ENCODE measurements around the gene KLHL36. TPM values are rescaled to one million over a fixed set of nuclear protein-coding genes. Genes with fewer than 3 reads are reported as not detected.

Gene KLHL36
- total RNA-seq, 1 experiment from 2014 or later, result 46.0 TPM

- Histone ChIP-seq H3K9me3 (ENCODE audit: control insufficient read depth, insufficient read depth, low read depth, low read length) (no peaks in the 10 kb centered on the region), H3K27ac (ENCODE audit: low read length) (no peak overlapping the region), H3K4me3 (ENCODE audit: low read depth in 2 of 2, low read length in 2 of 2) (no peak overlapping the region), H3K36me3 (ENCODE audit: control insufficient read depth, insufficient read depth, low read length) (no peaks in the 10 kb centered on the region), H3K27me3 (ENCODE audit: control insufficient read depth, insufficient read depth, low read length) (no peaks in the 10 kb centered on the region), H3K4me1 (ENCODE audit: control insufficient read depth, insufficient read depth, low read length) (peaks cover 3% of the 10 kb centered on the region; the same call in 1 of the 2 replicates)
- intact Hi-C loops (cut with micrococcal nuclease; ENCODE audit: unreplicated experiment) (no loop called here), in situ Hi-C loops (cut with HindIII; ENCODE audit: low pct_unique_long_range_greater_than_20kb, low sequenced_read_pairs) (no loop called here)
- TF ChIP-seq TCF7L2 (IDR thresholded peaks at IDR 0.05; ENCODE audit: low read depth, low read length) (no peak), CTCF (IDR thresholded peaks at IDR 0.05) (no peak), POLR2AphosphoS5 (IDR thresholded peaks at IDR 0.05; ENCODE audit: low read depth, low read length) (no peak), REST (IDR thresholded peaks at IDR 0.05; ENCODE audit: insufficient read depth in 1 of 2, low read depth in 2 of 2, low read length in 1 of 2) (no peak), SIN3A (IDR thresholded peaks at IDR 0.05; ENCODE audit: borderline replicate concordance, insufficient read depth, low read depth, low read length) (no peak)
- ATAC-seq, result no peak
- no TSS peak for BruUV-seq (replicated peaks)
- CTCF ChIA-PET, result no interaction called here
- POLR2A ChIA-PET, result no interaction called here
- DNase-seq (ENCODE audit: low read depth, low spot score), result no peak
Measured at GRCh38 chr16:84654998-84655397, 6.7 kb downstream of the KLHL36 start.

GRCh38 chr16:84656649-84657048 is 8.3 kb downstream of the KLHL36 start:
- no peaks in the 10 kb centered on the region for H3K4me1 ChIP-seq (ENCODE audit: control insufficient read depth, insufficient read depth, low read length)
- no peak overlapping the region for H3K27ac ChIP-seq (ENCODE audit: low read length)
- H3K27me3 ChIP-seq (ENCODE audit: control insufficient read depth, insufficient read depth, low read length), result no peaks in the 10 kb centered on the region
- H3K9me3 ChIP-seq (ENCODE audit: control insufficient read depth, insufficient read depth, low read depth, low read length), result no peaks in the 10 kb centered on the region
- no peaks in the 10 kb centered on the region for H3K36me3 ChIP-seq (ENCODE audit: control insufficient read depth, insufficient read depth, low read length)
- ChIA-PET POLR2A (no interaction called here), CTCF (no interaction called here)
- in situ Hi-C loops (cut with HindIII; ENCODE audit: low pct_unique_long_range_greater_than_20kb, low sequenced_read_pairs), result no loop called here
- no peak for TF ChIP-seq CTCF (IDR thresholded peaks at IDR 0.05)
- no peak for TF ChIP-seq TCF7L2 (IDR thresholded peaks at IDR 0.05; ENCODE audit: low read depth, low read length)
- TF ChIP-seq REST (IDR thresholded peaks at IDR 0.05; ENCODE audit: insufficient read depth in 1 of 2, low read depth in 2 of 2, low read length in 1 of 2), result no peak
- no peak for TF ChIP-seq POLR2AphosphoS5 (IDR thresholded peaks at IDR 0.05; ENCODE audit: low read depth, low read length)
- no peak for TF ChIP-seq SIN3A (IDR thresholded peaks at IDR 0.05; ENCODE audit: borderline replicate concordance, insufficient read depth, low read depth, low read length)
- no peak overlapping the region for H3K4me3 ChIP-seq (ENCODE audit: low read depth in 2 of 2, low read length in 2 of 2)
- DNase-seq (ENCODE audit: low read depth, low spot score) (no peak), ATAC-seq (no peak)
- intact Hi-C loops (cut with micrococcal nuclease; ENCODE audit: unreplicated experiment), result no loop called here
- no TSS peak for BruUV-seq (replicated peaks)
